HFF-Myc (cell line): Measurements from ENCODE around the gene MPI.
"Not testable (repeated sequence)": the region's sequence is repeated elsewhere in the genome, so short reads cannot be mapped to it uniquely, and the experiment has no call there.

Source experiments
- DNase-seq: peaks from one replicate; pipeline ENCODE4 v3.0.0-alpha.2; 2011; ENCODE audit warnings: low read depth; ENCODE audit errors: extremely low read depth
- H3K4me3 ChIP-seq: replicated peaks from 2 replicates; pipeline ENCODE4 v1.5.1; 2011; ENCODE audit warnings: low read depth, mild to moderate bottlenecking, control low read depth, low read length
- CTCF ChIP-seq: IDR thresholded peaks from 2 replicates; pipeline ENCODE4 v1.5.1; 2012; ENCODE audit warnings: mild to moderate bottlenecking, low read depth, low read length, control low read depth; ENCODE audit errors: missing control alignments

MPI gene

GRCh38 chr15:74917676-74918075 lies 27.8 kb downstream of the MPI start:
- no peak for TF ChIP-seq CTCF
- no peak for DNase-seq
- no peak overlapping the region for H3K4me3 ChIP-seq

- H3K4me3 ChIP-seq: no peak overlapping the region
- no peak for DNase-seq
- TF ChIP-seq CTCF: no peak
These were observed 30.6 kb downstream of the MPI start for GRCh38 chr15:74920456-74920855.

- H3K4me3 ChIP-seq: no peak overlapping the region
- DNase-seq: no peak
- no peak for TF ChIP-seq CTCF
These were observed 34.7 kb downstream of the MPI start for GRCh38 chr15:74924525-74924924.

- no peak overlapping the region for H3K4me3 ChIP-seq
- no peak for TF ChIP-seq CTCF
- no peak for DNase-seq
These were observed 38.9 kb downstream of the MPI start for GRCh38 chr15:74928771-74929198.

GRCh38 chr15:74933573-74933972 lies 43.7 kb downstream of the MPI start:
- DNase-seq: no peak
- H3K4me3 ChIP-seq: no peak overlapping the region
- TF ChIP-seq CTCF: no peak

GRCh38 chr15:74935193-74935592 lies 45.4 kb downstream of the MPI start:
- DNase-seq, H3K4me3 ChIP-seq: not testable (repeated sequence)

GRCh38 chr15:74937272-74937589 lies 47.4 kb downstream of the MPI start:
- DNase-seq: no peak
- H3K4me3 ChIP-seq: peak overlapping the region; percentile 95

More at GRCh38 chr15:74937272-74937589, 47.4 kb downstream of the MPI start:
- no peak for TF ChIP-seq CTCF
